ENCODE data around the gene RGSL1. TPM values are rescaled to one million over a fixed set of nuclear protein-coding genes. Genes with fewer than 3 reads are reported as not detected.

Gene RGSL1
- total and polyA plus RNA-seq, 2 of the 8 experiments (the other 6 are each of a cell fraction or from before 2014, with no cell fraction given), result not detected

- no peaks in the 10 kb centered on the region for H3K27me3 ChIP-seq (replicated peaks in 1 of 4; ENCODE audit: control insufficient read depth in 3 of 4, extremely low read depth in 1 of 4, insufficient read depth in 3 of 4, low read length in 3 of 4)
- no peaks in the 10 kb centered on the region for H3K79me1 ChIP-seq (ENCODE audit: low read depth, low read length)
- H3K36me3 ChIP-seq (ENCODE audit: control insufficient read depth in 2 of 4, insufficient read depth in 4 of 4, low read length in 3 of 4), result no peaks in the 10 kb centered on the region
- no peak overlapping the region for H2AFZ ChIP-seq (ENCODE audit: low read length)
- no peak overlapping the region for H4K8ac ChIP-seq (ENCODE audit: extremely low read depth, insufficient read depth, low read length)
- H3K18ac ChIP-seq (ENCODE audit: extremely low read depth, low read length), result no peak overlapping the region
- no peak overlapping the region for H2BK15ac ChIP-seq (ENCODE audit: low read length)
- FAIRE-seq (no peak), DNase-seq (ENCODE audit: low read depth in 1 of 2, low spot score in 2 of 2) (no peak)
- H3K56ac ChIP-seq (replicated peaks; ENCODE audit: insufficient read length, low read depth, low read length), result no peak overlapping the region
- H3K9ac ChIP-seq (replicated peaks in 1 of 4; ENCODE audit: extremely low read depth in 1 of 4, low read depth in 3 of 4, low read length in 3 of 4), result no peak overlapping the region
- no peak overlapping the region for H2BK120ac ChIP-seq (replicated peaks; ENCODE audit: low read depth, low read length)
- no peak overlapping the region for H4K91ac ChIP-seq (replicated peaks; ENCODE audit: insufficient read length, low read length)
- H3K4ac ChIP-seq (replicated peaks; ENCODE audit: insufficient read length, low read depth, low read length), result no peak overlapping the region
- H3K4me3 ChIP-seq (ENCODE audit: extremely low read depth in 1 of 4, insufficient read depth in 2 of 4, low read depth in 3 of 4, low read length in 4 of 4), result no peak overlapping the region
- H3K9me3 ChIP-seq (ENCODE audit: insufficient read depth in 2 of 2, low read depth in 1 of 2, low read length in 1 of 2), result no peaks in the 10 kb centered on the region
- TF ChIP-seq JUND (IDR thresholded peaks at IDR 0.05; ENCODE audit: low read length), result no peak
- TF ChIP-seq BRCA1 (IDR thresholded peaks at IDR 0.05; ENCODE audit: low read depth, low read length), result no peak
- no peak for TF ChIP-seq PHF8 (conservative IDR thresholded peaks at IDR 0.05; ENCODE audit: low read depth, low read length)
- TF ChIP-seq POLR2A (IDR thresholded peaks at IDR 0.05; ENCODE audit: control extremely low read depth in 1 of 2, low read depth in 2 of 2, low read length in 2 of 2), result no peak
- TF ChIP-seq SIX5 (IDR thresholded peaks at IDR 0.05; ENCODE audit: low read depth, low read length), result no peak
- no peak for TF ChIP-seq SIRT6 (IDR thresholded peaks at IDR 0.05; ENCODE audit: low read length)
- no peak for TF ChIP-seq KDM4A (IDR thresholded peaks at IDR 0.05; ENCODE audit: low read depth, low read length, severe bottlenecking)
- no peak for TF ChIP-seq ZNF274 (IDR thresholded peaks at IDR 0.05; ENCODE audit: borderline replicate concordance, extremely low read depth, low read length)
- TF ChIP-seq SAP30 (IDR thresholded peaks at IDR 0.05; ENCODE audit: insufficient read depth, insufficient replicate concordance, low read length), result no peak
- POLR2A ChIA-PET (ENCODE audit: partially characterized antibody), result no interaction called here
- no peaks in the 10 kb centered on the region for H3K23me2 ChIP-seq (ENCODE audit: low read depth, low read length)
- H3K79me2 ChIP-seq (ENCODE audit: control insufficient read depth in 1 of 2, insufficient read depth in 2 of 2, low read length in 2 of 2), result no peaks in the 10 kb centered on the region
- no peak overlapping the region for H3K23ac ChIP-seq (ENCODE audit: insufficient read length)
- no peak overlapping the region for H4K5ac ChIP-seq (ENCODE audit: insufficient read length, low read depth, low read length)
- H3K4me2 ChIP-seq (ENCODE audit: insufficient read depth in 1 of 2, low read depth in 2 of 2, low read length in 2 of 2), result no peak overlapping the region
- CTCF ChIA-PET (ENCODE audit: partially characterized antibody), result no interaction called here
- no peak overlapping the region for H2BK12ac ChIP-seq (ENCODE audit: low read depth, low read length)
- H3K4me1 ChIP-seq (replicated peaks in 1 of 4; ENCODE audit: control insufficient read depth in 3 of 4, insufficient read depth in 4 of 4, low read length in 3 of 4), result no peaks in the 10 kb centered on the region
- WGBS, 2 experiments (ENCODE audit: extremely low coverage in 1 of 2, insufficient coverage in 1 of 2, insufficient read length in 1 of 2, insufficient replicate concordance in 2 of 2, low coverage in 1 of 2, low lambda C conversion rate in 2 of 2, missing lambda C conversion rate in 1 of 2), result 82% methylated on average over 7 of the region's 7 CpGs; no CpG with 5 or more reads in 1 of the 2 experiments
- H3K27ac ChIP-seq (ENCODE audit: low read depth, low read length), result no peak overlapping the region
- no peak overlapping the region for H3K14ac ChIP-seq (ENCODE audit: insufficient read length)
- H4K20me1 ChIP-seq (replicated peaks in 1 of 2; ENCODE audit: control insufficient read depth in 1 of 2, insufficient read depth in 2 of 2, low read length in 2 of 2), result no peaks in the 10 kb centered on the region
- no peak overlapping the region for H2BK5ac ChIP-seq (ENCODE audit: low read depth, low read length)
- no peak overlapping the region for H2AK5ac ChIP-seq (ENCODE audit: low read depth, low read length)
- no peak overlapping the region for H2BK20ac ChIP-seq (ENCODE audit: low read length)
Measured at GRCh38 chr1:182560392-182560984, 110.5 kb downstream of the RGSL1 start.

All from H1 (cell line).